Neural progenitor cell (in vitro differentiated cells): ENCODE data around the gene TPCN2. TPM values are rescaled to one million over a fixed set of nuclear protein-coding genes. Genes with fewer than 3 reads are reported as not detected.
A peak's percentile ranks its signal among the peaks of the same experiment; 100 is the strongest.

ENCODE experiments used
- DNase-seq: peaks from one replicate; pipeline ENCODE4 v3.0.0-alpha.2; 2016; ENCODE audit warnings: low spot score
- H2AFZ ChIP-seq: fragments of 200-600 bp; sonication (generic); replicated peaks from 2 replicates; pipeline ENCODE4 v1.6.1; 2016; ENCODE audit warnings: antibody characterized with exemption
- H3F3A ChIP-seq: fragments of 200-600 bp; sonication (generic); 2 replicates; pipeline ENCODE4 v1.6.1; 2016; ENCODE audit warnings: antibody characterized with exemption, low read depth
- H3K27ac ChIP-seq: fragments of 200-600 bp; sonication (generic); 2 replicates; pipeline ENCODE4 v1.5.1; 2016; ENCODE audit warnings: mild to moderate bottlenecking
- H3K27me3 ChIP-seq: fragments of 200-600 bp; sonication (generic); 2 replicates; pipeline ENCODE4 v1.6.1; 2016; ENCODE audit warnings: mild to moderate bottlenecking, moderate library complexity
- H3K36me3 ChIP-seq: fragments of 200-600 bp; sonication (generic); 2 replicates; pipeline ENCODE4 v1.5.1; 2016
- H3K4me1 ChIP-seq: fragments of 200-600 bp; sonication (generic); 2 replicates; pipeline ENCODE4 v1.6.1; 2016; ENCODE audit warnings: mixed run types
- H3K4me2 ChIP-seq: fragments of 200-600 bp; sonication (generic); 2 replicates; pipeline ENCODE4 v1.6.1; 2016
- H3K4me3 ChIP-seq: fragments of 200-600 bp; sonication (generic); 2 replicates; pipeline ENCODE4 v1.5.1; 2016
- H3K79me2 ChIP-seq: fragments of 200-600 bp; sonication (generic); 2 replicates; pipeline ENCODE4 v1.6.1; 2016; ENCODE audit warnings: low read depth
- H3K9ac ChIP-seq: fragments of 200-600 bp; sonication (generic); 2 replicates; pipeline ENCODE4 v1.6.1; 2016
- H3K9me3 ChIP-seq: fragments of 200-600 bp; sonication (generic); 2 replicates; pipeline ENCODE4 v1.5.1; 2016; ENCODE audit warnings: low read depth
- H4K20me1 ChIP-seq: fragments of 200-600 bp; sonication (generic); 2 replicates; pipeline ENCODE4 v1.6.1; 2016; ENCODE audit warnings: low read depth
- H3K27ac Mint-ChIP-seq: 3 replicates; pipeline ENCODE4 v1.8.0; 2021; ENCODE audit warnings: mixed read lengths
- H3K27me3 Mint-ChIP-seq: 2 replicates; pipeline ENCODE4 v1.8.0; 2022; ENCODE audit warnings: low read depth, mild to moderate bottlenecking, inconsistent platforms, moderate library complexity, mixed read lengths; ENCODE audit not compliant: insufficient read depth
- H3K36me3 Mint-ChIP-seq: 3 replicates; pipeline ENCODE4 v1.8.0; 2021; ENCODE audit warnings: mixed read lengths
- H3K4me1 Mint-ChIP-seq: 3 replicates; pipeline ENCODE4 v1.8.0; 2021; ENCODE audit warnings: mixed read lengths
- H3K4me3 Mint-ChIP-seq: 3 replicates; pipeline ENCODE4 v1.8.0; 2021; ENCODE audit warnings: mild to moderate bottlenecking, moderate library complexity, mixed read lengths
- H3K9me3 Mint-ChIP-seq: 3 replicates; pipeline ENCODE4 v1.8.0; 2020; ENCODE audit warnings: mixed read lengths
- EZH2 ChIP-seq: fragments of 200-600 bp; sonication (generic); IDR thresholded peaks from 2 replicates; pipeline ENCODE4 v1.6.1; 2017; ENCODE audit warnings: antibody characterized with exemption, mild to moderate bottlenecking, moderate library complexity
- EZH2phosphoT487 ChIP-seq: fragments of 200-600 bp; sonication (generic); IDR thresholded peaks from 2 replicates; pipeline ENCODE4 v1.6.1; 2017; ENCODE audit warnings: antibody characterized with exemption
- total RNA-seq: library from RNA; depleted of rRNA; stranded (reverse); fragments of >200 nt; gene quantifications from 2 replicates; pipeline ENCODE4 v1.2.3, GENCODE V29; 2015; ENCODE audit warnings: low replicate concordance
- TF ChIP-seq, protein P1 (sequence below): fragments of 200-600 bp; sonication (generic); IDR thresholded peaks from 2 replicates; pipeline ENCODE4 v1.5.1; 2017; ENCODE audit warnings: antibody characterized with exemption, mild to moderate bottlenecking

The TPCN2 gene
- total RNA-seq, 1 donor from 2014 or later, result 7.2 TPM

DNA sequence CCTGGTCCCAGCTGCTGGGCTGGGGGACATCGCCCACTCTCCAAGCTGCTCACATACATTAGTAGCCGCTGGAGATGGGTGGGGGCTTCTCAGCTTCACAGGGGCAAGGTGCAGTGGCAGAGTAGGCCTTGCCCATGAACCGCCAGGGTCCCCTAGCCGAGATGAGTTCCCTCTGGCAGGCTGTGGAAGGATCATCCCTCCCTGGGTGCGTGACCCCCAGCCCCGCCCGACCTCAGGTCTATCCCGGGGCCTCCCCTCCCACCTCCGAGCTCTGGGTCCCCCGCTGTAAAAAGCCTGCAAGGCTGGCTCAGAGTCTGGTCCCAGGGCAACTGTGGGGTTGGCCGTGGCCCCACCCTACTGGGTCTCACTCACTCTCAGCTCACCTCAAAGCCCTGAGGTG lies 15.3 kb upstream of the TPCN2 start:
- H3K4me1 Mint-ChIP-seq, result peaks cover 7% of the 10 kb centered on the region
- DNase-seq, result no peak
- no peaks in the 10 kb centered on the region for H3K9me3 Mint-ChIP-seq
- no peaks in the 10 kb centered on the region for H3K36me3 Mint-ChIP-seq
- no peak overlapping the region for H2AFZ ChIP-seq
- H3K9me3 ChIP-seq, result no peaks in the 10 kb centered on the region
- TF ChIP-seq EZH2 (no peak), EZH2phosphoT487 (no peak)
- H3K79me2 ChIP-seq, result no peaks in the 10 kb centered on the region
- H3K27ac Mint-ChIP-seq, result no peak overlapping the region
- no peaks in the 10 kb centered on the region for H3K27me3 ChIP-seq
- H3K27me3 Mint-ChIP-seq, result peaks cover 4% of the 10 kb centered on the region
- no peak overlapping the region for H3K4me3 ChIP-seq
- no peak overlapping the region for H3K9ac ChIP-seq
- H4K20me1 ChIP-seq, result no peaks in the 10 kb centered on the region
- peaks cover 23% of the 10 kb centered on the region for H3K4me1 ChIP-seq
- no peak overlapping the region for H3K4me2 ChIP-seq
- no peak overlapping the region for H3K4me3 Mint-ChIP-seq
- H3F3A ChIP-seq, result no peaks in the 10 kb centered on the region
- H3K27ac ChIP-seq, result no peak overlapping the region
- H3K36me3 ChIP-seq, result no peaks in the 10 kb centered on the region

DNA sequence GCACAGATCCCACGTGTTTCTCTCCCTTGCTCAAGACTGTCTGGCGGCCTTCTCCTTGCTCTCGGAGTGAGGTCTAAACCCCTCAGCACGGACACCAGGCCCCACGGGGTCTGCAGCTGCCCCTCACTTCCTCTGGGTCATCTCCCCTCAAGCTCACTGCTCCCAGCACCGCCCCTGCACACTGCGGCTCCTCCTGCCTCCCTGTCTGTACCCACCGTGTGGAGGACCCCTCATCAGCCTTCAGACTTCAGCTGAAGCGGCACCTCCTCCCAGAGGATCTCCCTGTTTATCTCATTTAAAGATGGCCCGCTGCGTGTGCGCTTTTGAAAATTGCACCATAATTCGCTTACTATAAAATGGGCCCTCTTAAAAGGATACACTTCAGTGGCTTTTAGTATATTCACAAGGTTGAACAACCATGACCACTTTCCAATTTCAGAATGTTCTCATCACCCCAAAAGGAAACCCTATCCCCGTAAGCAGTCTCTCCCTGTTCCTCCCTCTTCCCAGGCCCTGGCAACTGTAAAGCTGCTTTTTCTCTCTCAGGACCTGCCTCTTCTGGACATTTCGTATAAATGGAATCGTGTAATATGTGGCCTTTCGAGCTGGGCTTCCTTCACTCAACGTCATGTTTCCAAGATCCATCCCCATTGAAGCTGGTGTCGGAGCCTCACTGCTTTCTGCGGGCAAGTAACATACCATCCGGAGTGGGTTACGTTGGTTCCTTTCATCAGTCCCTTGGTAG lies 14.4 kb upstream of the TPCN2 start:
- Histone ChIP-seq H3K79me2 (no peaks in the 10 kb centered on the region), H3K9me3 (no peaks in the 10 kb centered on the region), H3F3A (no peaks in the 10 kb centered on the region), H3K9ac (no peak overlapping the region), H3K36me3 (no peaks in the 10 kb centered on the region), H3K4me2 (no peak overlapping the region), H2AFZ (no peak overlapping the region), H4K20me1 (no peaks in the 10 kb centered on the region), H3K27me3 (no peaks in the 10 kb centered on the region), H3K4me1 (peaks cover 23% of the 10 kb centered on the region), H3K4me3 (no peak overlapping the region), H3K27ac (no peak overlapping the region)
- Mint-ChIP-seq H3K27me3 (peaks cover 4% of the 10 kb centered on the region), H3K9me3 (no peaks in the 10 kb centered on the region), H3K36me3 (no peaks in the 10 kb centered on the region), H3K4me1 (peaks cover 7% of the 10 kb centered on the region), H3K4me3 (no peak overlapping the region), H3K27ac (peak overlapping the region; percentile 71)
- DNase-seq, result no peak
- TF ChIP-seq, protein P1, sequence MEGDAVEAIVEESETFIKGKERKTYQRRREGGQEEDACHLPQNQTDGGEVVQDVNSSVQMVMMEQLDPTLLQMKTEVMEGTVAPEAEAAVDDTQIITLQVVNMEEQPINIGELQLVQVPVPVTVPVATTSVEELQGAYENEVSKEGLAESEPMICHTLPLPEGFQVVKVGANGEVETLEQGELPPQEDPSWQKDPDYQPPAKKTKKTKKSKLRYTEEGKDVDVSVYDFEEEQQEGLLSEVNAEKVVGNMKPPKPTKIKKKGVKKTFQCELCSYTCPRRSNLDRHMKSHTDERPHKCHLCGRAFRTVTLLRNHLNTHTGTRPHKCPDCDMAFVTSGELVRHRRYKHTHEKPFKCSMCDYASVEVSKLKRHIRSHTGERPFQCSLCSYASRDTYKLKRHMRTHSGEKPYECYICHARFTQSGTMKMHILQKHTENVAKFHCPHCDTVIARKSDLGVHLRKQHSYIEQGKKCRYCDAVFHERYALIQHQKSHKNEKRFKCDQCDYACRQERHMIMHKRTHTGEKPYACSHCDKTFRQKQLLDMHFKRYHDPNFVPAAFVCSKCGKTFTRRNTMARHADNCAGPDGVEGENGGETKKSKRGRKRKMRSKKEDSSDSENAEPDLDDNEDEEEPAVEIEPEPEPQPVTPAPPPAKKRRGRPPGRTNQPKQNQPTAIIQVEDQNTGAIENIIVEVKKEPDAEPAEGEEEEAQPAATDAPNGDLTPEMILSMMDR, result no peak
- TF ChIP-seq EZH2 (no peak), EZH2phosphoT487 (no peak)

DNA sequence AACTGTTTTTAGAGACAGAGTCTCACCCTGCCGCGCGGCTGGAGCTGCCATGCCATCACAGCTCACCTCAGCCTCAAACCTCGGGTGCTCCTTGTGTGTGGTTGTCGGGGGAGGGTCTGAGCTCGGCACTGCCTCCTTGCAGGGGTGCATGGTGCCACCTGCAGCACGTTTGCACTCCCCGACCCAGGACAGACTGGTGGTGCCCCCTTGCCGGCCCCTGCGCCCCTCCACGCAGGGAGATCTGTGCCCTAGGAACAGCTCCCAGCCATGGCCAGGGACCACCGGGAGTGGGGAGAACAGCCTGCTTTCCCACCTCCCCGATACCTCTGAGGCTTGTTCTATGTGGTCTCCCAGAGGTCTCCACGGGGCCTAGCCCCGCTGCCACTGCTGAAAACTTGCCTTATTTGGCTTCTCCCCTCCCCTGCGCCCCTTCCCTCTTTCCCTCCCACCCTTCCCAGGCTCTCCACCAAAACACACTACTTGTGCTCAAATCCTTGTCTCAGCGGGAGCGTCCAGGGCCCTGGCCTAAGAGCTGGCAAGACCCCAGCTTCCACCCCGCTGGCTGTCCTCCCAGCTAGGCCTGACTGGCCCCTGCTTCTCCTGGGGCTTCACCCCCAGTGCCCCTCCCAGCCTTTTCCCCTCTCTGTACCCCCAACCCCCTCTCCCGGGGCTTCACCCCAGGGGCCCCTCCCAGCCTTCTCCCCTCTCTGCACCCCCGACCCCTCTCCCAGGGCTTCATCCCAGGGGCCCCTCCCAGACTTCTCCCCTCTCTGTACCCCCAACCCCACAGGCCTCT lies 13.4 kb upstream of the TPCN2 start:
- Mint-ChIP-seq H3K27ac (peak overlapping the region; percentile 93), H3K27me3 (peaks cover 4% of the 10 kb centered on the region), H3K4me1 (peaks cover 10% of the 10 kb centered on the region), H3K9me3 (peaks cover 1% of the 10 kb centered on the region), H3K4me3 (no peak overlapping the region), H3K36me3 (no peaks in the 10 kb centered on the region)
- Histone ChIP-seq H3K4me3 (no peak overlapping the region), H3F3A (no peaks in the 10 kb centered on the region), H3K9ac (no peak overlapping the region), H3K36me3 (no peaks in the 10 kb centered on the region), H3K79me2 (no peaks in the 10 kb centered on the region), H3K27me3 (no peaks in the 10 kb centered on the region), H3K27ac (no peak overlapping the region), H3K4me2 (no peak overlapping the region), H2AFZ (peak overlapping the region; percentile 92), H3K4me1 (peaks cover 18% of the 10 kb centered on the region), H3K9me3 (no peaks in the 10 kb centered on the region), H4K20me1 (no peaks in the 10 kb centered on the region)
- no peak for TF ChIP-seq EZH2
- TF ChIP-seq EZH2phosphoT487, result no peak
- TF ChIP-seq, protein P1, result no peak
- peak; percentile 31 for DNase-seq
